SIG-M5 (cell line): ENCODE results near the gene ENTPD5.

ENCODE experiments used
- DNase-seq: peaks from one replicate; lab custom pipeline; 2025; lab: John Stamatoyannopoulos, UW

The ENTPD5 gene

GRCh38 chr14:74018586-74019407 is at the start of gene ENTPD5, which contains the start of gene BBOF1:
ENTPD5 (minus strand) TSS chr14:74019288; CDS start chr14:73988102, 31,186 bp downstream.
BBOF1 (plus strand) TSS chr14:74019349; CDS start chr14:74019479, 130 bp downstream.
- peak; percentile 6 for DNase-seq

- no peak for DNase-seq
Observed at GRCh38 chr14:74065746-74066575, 46.9 kb upstream of the ENTPD5 start.

GRCh38 chr14:74064883-74065282 is 45.8 kb upstream of the ENTPD5 start:
- no peak for DNase-seq

GRCh38 chr14:74064426-74064825 is 45.3 kb upstream of the ENTPD5 start:
- no peak for DNase-seq

GRCh38 chr14:74062809-74063150 is 43.7 kb upstream of the ENTPD5 start:
- DNase-seq: no peak

GRCh38 chr14:74049876-74050495 is 30.9 kb upstream of the ENTPD5 start:
- no peak for DNase-seq

GRCh38 chr14:74048281-74048680 is 29.2 kb upstream of the ENTPD5 start:
- DNase-seq: no peak

GRCh38 chr14:74045522-74045921 is 26.4 kb upstream of the ENTPD5 start:
- DNase-seq: no peak

- DNase-seq: no peak
Observed at GRCh38 chr14:74042296-74042695, 23.2 kb upstream of the ENTPD5 start.

GRCh38 chr14:74038020-74038859 is 19.2 kb upstream of the ENTPD5 start:
- peak; percentile 8 for DNase-seq

GRCh38 chr14:74035556-74035955 is 16.5 kb upstream of the ENTPD5 start:
- no peak for DNase-seq

- DNase-seq: no peak
Observed at GRCh38 chr14:74034572-74034971, 15.5 kb upstream of the ENTPD5 start.

- DNase-seq: no peak
Observed at GRCh38 chr14:74029136-74029535, 10.0 kb upstream of the ENTPD5 start.

GRCh38 chr14:74022346-74022745 is 3.3 kb upstream of the ENTPD5 start:
- DNase-seq: no peak

GRCh38 chr14:74019408-74020137 is 485 bp upstream of the ENTPD5 start:
- DNase-seq: no peak

- no peak for DNase-seq
Observed at GRCh38 chr14:74018174-74018585, 908 bp downstream of the ENTPD5 start.

- DNase-seq: no peak
Observed at GRCh38 chr14:74015963-74016362, 3.1 kb downstream of the ENTPD5 start.

GRCh38 chr14:74015176-74015575 is 3.9 kb downstream of the ENTPD5 start:
- DNase-seq: no peak

GRCh38 chr14:74014299-74014698 is 4.8 kb downstream of the ENTPD5 start:
- no peak for DNase-seq

GRCh38 chr14:74008843-74009499 is 10.1 kb downstream of the ENTPD5 start:
- DNase-seq: no peak
